ENCODE results near the gene QSOX1. TPM values are rescaled to one million over a fixed set of nuclear protein-coding genes. Genes with fewer than 3 reads are reported as not detected.

Gene QSOX1
- total RNA-seq, 1 donor from 2014 or later = 285 TPM

DNA sequence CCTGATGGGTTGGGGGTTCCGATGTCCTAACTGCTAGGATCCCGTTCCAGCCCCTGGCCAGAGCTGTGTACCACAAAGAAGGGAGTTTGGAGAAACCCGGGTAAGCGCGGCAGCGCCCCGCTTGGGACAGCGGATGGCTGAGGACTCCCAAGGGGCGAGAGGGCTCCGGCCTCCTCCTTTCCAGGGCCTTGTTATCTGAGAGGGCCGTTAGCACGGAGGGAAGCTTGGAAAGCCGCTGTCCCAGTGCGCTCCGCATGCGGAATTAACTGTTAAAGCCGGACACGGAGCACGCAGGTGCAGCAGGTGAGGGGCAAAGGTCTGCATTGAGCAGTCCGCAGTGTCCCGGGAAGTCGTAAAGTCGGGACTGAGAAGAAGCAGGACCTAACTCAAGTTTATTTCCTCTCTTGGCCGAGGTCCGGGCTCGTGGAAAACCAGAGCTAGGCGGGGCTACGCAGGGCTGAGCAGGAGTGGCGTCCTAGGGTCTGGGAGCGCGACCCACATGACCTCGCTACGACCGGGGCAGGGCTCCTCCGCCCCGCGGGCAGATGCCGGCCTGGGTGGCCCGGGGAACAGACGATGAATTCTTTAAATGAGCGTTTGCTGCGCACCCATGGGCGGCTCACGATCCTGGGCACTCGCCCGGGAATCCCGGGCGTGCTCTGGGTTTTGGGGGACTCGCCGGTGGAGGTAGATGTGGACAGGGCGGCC lies 79.9 kb downstream of the QSOX1 start:
- no peak for DNase-seq (ENCODE audit: low spot score)

GRCh38 chr1:180235077-180235501 lies 80.4 kb downstream of the QSOX1 start:
- DNase-seq (ENCODE audit: low spot score) = no peak

DNA sequence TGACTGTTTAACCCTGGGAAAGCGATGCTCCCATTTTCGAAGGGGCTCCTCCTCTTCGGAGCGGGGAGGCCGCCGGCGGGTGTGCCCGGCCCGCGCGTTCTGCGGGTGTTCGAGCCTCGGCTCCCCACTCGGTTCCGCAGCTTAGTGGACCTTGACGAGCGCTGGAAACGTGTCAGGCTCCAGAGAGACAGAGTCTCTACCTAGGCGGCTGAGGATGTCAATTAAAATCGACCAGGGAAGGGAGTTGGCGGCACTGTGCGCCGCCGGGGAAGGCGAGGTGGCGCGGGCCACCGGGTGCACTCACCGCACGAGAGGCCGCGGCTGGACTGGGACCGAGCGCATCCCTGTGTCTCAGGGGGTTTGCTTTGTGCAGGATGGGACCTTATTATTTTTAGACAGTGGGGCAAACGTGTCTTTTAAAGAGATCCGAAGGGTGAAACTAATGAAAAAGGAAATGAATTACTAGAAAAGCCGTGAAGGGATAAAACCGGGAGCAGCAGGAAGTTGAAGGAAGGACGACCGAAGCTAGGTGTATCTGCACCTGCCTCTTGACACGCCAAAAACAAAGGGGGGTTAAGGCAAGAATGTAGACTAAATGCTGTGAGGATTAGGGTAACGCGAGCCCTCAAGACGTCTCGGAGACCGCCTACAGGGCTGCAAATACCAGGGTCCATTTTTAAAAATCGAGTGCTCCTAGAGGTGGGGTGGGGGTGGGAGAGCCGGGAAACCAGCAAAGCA lies 81.0 kb downstream of the QSOX1 start:
- DNase-seq (ENCODE audit: low spot score) = no peak

GRCh38 chr1:180236698-180237509 lies 82.2 kb downstream of the QSOX1 start:
- no peak for DNase-seq (ENCODE audit: low spot score)

GRCh38 chr1:180237869-180238476 lies 83.3 kb downstream of the QSOX1 start:
- no peak for DNase-seq (ENCODE audit: low spot score)

- DNase-seq (ENCODE audit: low spot score) = no peak
These were observed 84.0 kb downstream of the QSOX1 start for GRCh38 chr1:180238675-180239074.

GRCh38 chr1:180239145-180240096 lies 84.8 kb downstream of the QSOX1 start:
- no peak for DNase-seq (ENCODE audit: low spot score)

GRCh38 chr1:180241716-180242544 lies 87.3 kb downstream of the QSOX1 start:
- no peak for DNase-seq (ENCODE audit: low spot score)

DNA sequence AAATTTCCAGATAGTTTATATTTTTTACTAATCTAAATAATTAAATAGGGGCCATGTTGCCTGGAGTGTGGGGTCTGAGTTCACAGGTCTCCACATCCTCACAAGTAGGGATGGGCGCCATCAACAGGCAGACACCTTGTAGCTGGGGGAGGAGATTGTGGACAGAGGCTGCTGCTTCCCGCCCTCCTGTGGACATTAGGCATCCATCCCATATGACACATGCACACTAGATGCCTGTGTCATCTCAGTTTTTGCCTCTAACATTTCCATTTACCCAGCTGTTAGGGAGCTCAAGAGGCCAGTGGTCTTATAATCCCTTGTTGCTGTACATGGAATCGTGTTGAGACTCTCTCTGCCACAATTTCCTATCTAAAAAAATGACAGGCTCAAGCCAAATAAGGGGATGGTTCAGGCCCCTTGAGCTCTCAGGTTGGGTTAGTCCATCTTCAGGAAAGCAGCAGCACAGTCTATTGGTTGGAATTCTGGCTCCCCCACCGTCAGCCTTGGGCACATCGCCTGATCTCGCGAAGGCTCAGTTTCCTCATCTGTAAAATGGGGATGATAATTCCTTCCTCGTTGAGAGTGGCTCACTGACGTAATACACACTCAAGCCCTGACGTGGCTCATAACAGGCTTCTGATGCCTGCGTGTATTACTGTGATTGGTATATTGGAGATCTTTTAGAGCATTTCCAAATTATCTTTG lies 89.0 kb downstream of the QSOX1 start:
- no peak for DNase-seq (ENCODE audit: low spot score)

DNA sequence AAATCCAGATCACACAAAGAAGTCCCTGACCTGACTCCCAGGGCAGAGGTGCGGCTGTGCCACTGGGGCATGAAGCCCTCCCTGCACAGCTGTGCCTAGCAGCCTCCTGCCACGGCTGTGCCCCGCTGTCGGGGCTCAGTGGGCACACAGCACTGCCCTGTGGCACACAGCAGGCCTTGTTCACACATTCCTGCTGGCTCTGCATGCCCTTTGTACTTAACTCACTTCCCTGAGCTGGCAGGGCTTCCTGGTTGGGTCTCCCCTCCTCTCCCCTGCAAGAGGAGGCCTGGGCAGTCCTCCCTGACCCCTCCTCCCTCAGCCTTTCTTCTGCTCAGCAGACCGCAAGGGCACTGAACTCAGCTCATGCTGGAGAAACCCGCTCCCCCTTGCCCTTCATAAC lies 90.2 kb downstream of the QSOX1 start:
- DNase-seq (ENCODE audit: low spot score) = no peak

DNA sequence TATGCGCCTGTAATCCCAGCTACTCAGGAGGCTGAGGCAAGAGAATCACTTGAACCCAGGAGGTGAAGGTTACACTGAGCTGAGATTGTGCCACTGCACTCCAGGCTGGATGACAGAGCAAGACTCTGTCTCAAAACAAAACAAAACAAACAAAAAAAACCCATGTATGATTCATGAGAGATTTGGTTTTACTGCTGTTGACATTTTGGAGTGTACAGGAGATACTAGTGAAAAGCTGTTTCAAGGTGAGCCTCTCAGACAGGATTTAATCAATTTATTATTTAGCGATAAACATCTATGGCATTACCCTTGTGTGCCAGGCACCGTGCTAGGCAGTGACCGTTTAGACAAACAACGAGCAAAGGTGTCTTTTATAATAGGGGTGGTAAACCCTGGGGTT lies 91.9 kb downstream of the QSOX1 start:
- DNase-seq (ENCODE audit: low spot score) = no peak

GRCh38 chr1:180247061-180247460 lies 92.4 kb downstream of the QSOX1 start:
- no peak for DNase-seq (ENCODE audit: low spot score)

GRCh38 chr1:180247580-180247979 lies 92.9 kb downstream of the QSOX1 start:
- no peak for DNase-seq (ENCODE audit: low spot score)

DNA sequence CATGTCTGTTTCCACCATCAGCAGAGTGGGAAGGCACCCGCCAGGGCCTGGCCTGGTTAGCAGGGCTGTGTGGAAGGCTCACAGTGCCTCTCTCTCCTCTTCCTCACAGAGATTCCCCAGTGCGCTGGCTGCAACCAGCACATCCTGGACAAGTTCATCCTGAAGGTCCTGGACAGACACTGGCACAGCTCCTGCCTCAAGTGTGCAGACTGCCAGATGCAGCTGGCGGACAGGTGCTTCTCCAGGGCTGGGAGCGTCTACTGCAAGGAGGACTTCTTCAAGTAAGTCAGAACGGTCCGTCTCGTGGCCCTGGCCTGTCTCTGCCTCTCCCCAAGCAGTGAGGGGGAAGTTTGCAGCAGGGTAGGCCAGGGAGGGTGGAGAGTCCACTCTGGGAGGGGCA lies 93.5 kb downstream of the QSOX1 start:
- DNase-seq (ENCODE audit: low spot score) = no peak

DNA sequence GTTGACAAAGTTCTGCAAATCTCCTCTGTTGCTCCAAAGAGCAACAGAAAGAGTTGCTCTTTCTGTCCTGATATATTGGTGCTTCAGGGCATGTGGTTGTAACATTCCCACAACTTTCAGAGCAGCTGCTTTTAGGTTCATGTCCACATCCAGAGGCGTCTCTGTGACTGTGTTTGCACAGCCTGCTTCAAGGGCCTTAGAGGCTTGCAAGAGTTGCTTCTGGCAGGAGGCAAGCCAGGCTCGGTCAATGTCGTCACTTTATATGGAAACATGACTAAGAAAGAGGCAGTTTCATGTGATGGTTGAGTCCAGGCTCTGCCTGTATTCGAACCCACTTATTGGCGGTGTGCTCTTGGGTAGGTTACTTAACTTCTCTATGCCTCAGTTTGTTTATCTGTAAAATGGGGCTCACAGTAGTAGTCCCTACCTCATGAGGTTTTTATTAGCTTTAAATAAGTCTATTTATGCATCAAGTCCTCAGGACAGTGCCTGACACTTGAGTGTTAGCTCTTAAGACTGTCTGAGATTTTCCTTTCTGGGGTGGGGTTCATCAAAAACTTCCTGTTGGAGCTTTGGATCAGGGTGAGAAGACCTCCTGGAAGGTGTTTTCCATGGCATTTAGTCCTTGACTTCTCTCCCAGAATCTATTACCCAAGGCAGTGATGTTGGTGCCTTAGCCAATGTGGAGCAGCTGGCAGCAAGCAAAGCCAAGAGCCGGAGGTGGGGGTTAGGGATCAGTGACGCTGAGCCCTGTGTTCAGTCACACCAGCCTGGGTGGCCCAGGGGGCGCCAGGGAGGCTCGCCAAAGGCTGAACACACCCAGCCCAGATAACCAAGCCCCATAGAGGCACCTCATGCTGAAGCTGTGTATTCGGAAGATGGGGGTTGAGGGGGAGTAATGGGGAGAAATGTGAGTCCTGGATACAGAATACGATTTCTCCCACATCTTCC lies 94.3 kb downstream of the QSOX1 start:
- DNase-seq (ENCODE audit: low spot score) = no peak

DNA sequence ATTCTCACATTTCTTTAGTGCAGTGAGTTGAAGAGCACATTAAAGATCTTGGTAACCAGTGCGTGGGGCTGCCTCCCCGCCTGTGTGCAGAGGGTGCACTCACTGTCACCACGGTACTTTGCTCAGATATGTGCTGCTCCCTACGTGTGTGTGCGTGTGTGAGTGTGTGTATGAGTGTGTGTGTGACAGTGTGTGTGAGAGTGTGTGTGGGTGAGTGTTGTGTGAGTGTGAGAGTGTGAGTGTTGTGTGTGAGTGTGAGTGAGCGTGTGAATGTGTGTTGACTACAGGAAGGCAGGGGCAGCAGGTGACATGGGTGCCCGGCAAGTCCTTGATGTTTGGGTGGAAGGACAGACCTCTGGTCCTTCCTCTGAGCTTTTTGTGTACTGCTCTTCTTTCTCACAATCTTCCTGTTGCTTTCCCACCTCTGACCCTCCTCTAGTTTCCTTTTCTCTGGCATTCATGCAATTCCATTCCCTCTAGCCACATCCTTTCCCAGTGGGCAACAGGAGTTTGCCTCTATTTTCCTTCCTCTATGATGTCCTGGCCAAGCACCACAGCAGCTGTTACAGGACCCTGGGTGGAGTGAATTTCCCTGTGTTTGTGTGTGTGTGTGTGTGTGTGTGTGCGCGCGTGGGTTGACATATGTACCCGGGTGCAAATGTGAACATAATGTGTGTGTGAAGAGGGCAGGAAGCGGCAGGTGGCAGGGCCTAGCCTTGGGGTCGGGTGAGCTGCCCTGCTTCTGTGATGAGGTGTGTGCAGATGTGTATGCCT lies 95.2 kb downstream of the QSOX1 start:
- no peak for DNase-seq (ENCODE audit: low spot score)

DNA sequence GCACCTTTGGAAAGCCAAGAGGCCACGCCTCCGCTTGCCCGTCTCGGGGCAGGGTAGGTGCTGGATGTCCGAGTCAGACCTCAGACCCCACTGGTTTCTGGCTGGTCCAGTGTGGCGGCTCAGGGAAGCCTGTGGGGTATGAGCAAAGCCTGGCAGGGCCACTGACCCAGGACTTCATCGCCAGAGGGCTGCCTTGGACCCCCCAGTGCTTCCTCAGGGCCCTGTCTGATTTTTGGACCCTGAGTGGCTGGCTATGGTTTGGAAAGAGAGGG lies 95.8 kb downstream of the QSOX1 start:
- DNase-seq (ENCODE audit: low spot score) = no peak
